ENCODE results near the gene HPSE2.

The HPSE2 gene

DNA sequence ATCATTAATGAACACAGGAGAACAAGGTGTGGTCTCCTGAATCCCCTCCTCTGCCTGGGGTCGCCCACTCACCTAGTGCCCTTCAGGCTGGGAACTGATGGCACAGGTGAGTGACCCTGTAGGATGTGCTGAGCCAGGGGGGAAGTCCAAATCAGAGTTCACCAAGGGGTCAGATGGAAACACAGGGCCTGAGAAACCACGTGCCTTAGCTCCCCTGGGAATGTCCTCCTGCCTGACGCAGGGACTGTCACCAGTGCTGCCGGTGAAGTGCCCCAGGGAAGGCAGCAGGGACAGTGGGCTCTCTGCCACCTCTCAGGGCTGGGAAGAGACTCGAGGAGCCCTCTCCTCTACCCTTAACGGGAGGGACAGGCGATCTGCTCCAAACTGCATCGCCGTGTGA, 814.9 kb downstream of the HPSE2 start:
- no peaks in the 10 kb centered on the region for H3K4me1 ChIP-seq
- H3K9me3 ChIP-seq (ENCODE audit: control insufficient read depth, low read length), result no peaks in the 10 kb centered on the region
- H3K27me3 ChIP-seq (ENCODE audit: control insufficient read depth, insufficient read depth, low read length), result no peaks in the 10 kb centered on the region
- no peak overlapping the region for H3K9ac ChIP-seq
- no peak overlapping the region for H3K4me3 ChIP-seq (ENCODE audit: low read depth, low read length)
- no peak overlapping the region for H3K27ac ChIP-seq
- no peak overlapping the region for H3K4me2 ChIP-seq (ENCODE audit: low read length)
- H3K36me3 ChIP-seq (ENCODE audit: control insufficient read depth, insufficient read depth, low read length), result no peaks in the 10 kb centered on the region
- H3K79me2 ChIP-seq, result no peaks in the 10 kb centered on the region
- no peak overlapping the region for H2AFZ ChIP-seq
- TF ChIP-seq, protein P1, sequence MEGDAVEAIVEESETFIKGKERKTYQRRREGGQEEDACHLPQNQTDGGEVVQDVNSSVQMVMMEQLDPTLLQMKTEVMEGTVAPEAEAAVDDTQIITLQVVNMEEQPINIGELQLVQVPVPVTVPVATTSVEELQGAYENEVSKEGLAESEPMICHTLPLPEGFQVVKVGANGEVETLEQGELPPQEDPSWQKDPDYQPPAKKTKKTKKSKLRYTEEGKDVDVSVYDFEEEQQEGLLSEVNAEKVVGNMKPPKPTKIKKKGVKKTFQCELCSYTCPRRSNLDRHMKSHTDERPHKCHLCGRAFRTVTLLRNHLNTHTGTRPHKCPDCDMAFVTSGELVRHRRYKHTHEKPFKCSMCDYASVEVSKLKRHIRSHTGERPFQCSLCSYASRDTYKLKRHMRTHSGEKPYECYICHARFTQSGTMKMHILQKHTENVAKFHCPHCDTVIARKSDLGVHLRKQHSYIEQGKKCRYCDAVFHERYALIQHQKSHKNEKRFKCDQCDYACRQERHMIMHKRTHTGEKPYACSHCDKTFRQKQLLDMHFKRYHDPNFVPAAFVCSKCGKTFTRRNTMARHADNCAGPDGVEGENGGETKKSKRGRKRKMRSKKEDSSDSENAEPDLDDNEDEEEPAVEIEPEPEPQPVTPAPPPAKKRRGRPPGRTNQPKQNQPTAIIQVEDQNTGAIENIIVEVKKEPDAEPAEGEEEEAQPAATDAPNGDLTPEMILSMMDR (IDR thresholded peaks at IDR 0.05), result no peak

DNA sequence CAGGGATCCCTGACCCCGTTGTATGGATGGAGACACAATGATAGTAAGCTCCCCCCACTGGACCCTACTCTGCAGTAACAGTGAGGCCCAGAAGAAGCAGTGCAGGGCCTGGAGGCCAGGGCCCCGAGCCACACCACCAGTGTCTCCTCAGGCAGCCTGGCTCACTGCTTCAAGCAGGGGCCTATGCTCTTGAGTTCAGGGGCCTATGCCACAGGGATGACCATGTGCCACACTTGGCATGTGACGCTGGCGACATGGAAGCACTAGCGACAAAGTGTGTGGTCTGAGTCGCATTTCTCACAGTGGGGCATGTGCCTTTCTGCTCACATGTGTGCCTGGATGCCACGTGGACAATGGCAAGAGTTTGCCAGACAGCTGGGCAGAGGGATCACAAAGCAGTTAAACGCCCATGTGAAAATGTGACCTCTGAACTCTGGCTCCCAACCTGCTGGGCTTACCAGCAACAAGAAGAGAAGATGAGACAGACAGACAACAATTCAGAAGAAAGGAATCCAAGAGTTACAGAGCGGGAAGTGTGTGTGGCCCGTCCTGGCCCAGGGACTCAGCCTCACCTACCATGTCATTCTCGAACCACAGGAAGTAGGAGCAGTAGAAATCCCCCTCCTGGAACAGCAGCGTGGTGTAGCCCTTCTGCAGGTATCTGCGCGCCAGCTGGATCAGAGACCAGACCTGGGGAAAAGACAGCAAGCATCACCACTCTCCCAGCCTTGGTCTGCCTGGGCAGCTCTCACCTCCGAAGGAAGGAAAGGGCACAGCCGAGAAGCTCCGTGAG, 816.0 kb downstream of the HPSE2 start:
- Histone ChIP-seq H3K36me3 (ENCODE audit: control insufficient read depth, insufficient read depth, low read length) (no peaks in the 10 kb centered on the region), H3K4me2 (ENCODE audit: low read length) (no peak overlapping the region), H3K4me3 (ENCODE audit: low read depth, low read length) (no peak overlapping the region), H3K27me3 (ENCODE audit: control insufficient read depth, insufficient read depth, low read length) (no peaks in the 10 kb centered on the region), H3K4me1 (peaks cover 6% of the 10 kb centered on the region), H3K27ac (no peak overlapping the region), H3K9me3 (ENCODE audit: control insufficient read depth, low read length) (no peaks in the 10 kb centered on the region), H3K79me2 (no peaks in the 10 kb centered on the region), H3K9ac (no peak overlapping the region), H2AFZ (no peak overlapping the region)
- TF ChIP-seq, protein P1 (IDR thresholded peaks at IDR 0.05), result no peak

DNA sequence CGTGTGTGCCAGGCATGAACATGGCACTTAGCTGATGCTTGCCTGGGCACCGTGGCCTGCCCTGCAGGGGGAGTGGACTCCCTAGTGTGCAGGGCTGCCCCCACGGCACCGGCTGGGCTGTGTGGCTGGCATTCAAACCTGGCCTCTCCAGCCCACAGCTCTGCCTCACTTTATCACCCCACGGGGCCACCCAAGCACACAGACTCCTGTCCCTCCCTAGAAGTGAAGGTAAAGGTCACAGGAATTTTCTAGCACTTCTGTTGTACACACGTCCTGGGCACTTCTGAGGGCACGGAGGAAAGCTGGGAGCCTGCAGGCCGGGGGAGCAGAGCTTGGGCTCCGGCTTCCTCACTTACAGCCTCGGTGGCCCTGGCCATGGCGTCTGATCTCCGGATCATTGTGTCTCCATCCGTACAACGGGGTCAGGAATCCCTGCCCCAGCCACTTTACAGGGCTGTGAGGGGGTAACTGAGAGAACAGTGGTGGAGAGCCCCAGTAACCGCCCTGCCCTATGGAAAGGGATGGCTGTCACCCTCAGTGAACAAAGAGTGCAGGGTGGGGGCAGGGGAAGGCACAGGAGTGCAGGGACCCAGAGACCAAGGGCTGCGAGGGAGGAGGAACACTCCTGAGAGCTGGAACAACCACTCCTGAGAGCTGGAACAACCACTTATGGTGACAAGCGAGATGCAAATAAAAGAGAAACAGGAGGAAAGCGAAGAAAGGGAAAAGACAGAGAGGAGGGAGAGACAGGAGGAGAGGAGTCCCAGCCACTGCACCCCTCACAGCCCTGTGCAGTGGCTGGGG, 816.8 kb downstream of the HPSE2 start:
- Histone ChIP-seq H3K9me3 (ENCODE audit: control insufficient read depth, low read length) (no peaks in the 10 kb centered on the region), H3K79me2 (no peaks in the 10 kb centered on the region), H2AFZ (no peak overlapping the region), H3K4me3 (ENCODE audit: low read depth, low read length) (no peak overlapping the region), H3K4me2 (ENCODE audit: low read length) (no peak overlapping the region), H3K27ac (no peak overlapping the region), H3K9ac (no peak overlapping the region), H3K27me3 (ENCODE audit: control insufficient read depth, insufficient read depth, low read length) (no peaks in the 10 kb centered on the region), H3K36me3 (ENCODE audit: control insufficient read depth, insufficient read depth, low read length) (no peaks in the 10 kb centered on the region), H3K4me1 (peaks cover 12% of the 10 kb centered on the region)
- TF ChIP-seq, protein P1 (IDR thresholded peaks at IDR 0.05), result no peak

DNA sequence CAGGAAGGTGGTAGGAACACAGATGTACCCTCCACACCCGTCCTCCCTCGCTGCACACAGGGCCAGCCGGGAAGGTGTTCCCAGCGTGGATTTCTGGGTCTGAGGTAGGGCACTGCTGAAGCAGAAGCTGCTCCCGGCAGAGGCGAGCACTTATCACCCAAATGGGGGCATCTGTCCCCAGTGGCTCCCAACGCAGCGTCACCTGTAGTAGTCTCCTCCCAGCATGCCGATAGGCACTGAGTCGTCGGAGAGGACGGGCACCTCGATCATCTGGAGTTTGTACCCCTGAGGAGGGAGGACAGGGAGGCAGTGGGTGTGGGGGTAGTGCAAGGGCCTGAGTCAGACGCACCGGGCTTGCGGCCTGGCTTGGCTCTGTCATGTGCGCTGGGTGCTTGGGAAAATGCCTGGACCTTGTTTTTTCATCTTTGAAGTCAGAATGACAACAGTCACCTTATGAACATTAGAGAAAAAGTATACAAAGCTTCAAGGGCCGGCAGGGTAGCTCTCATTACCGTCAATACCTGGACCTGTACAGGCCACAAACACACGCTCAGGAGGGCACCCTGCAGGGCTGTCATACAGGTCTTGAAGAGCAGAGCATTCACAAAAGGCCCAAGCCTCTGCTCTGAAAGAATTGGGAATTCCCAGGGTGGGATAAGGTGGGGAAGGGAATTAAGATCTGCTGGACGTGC, 817.5 kb downstream of the HPSE2 start:
- TF ChIP-seq, protein P1 (IDR thresholded peaks at IDR 0.05), result no peak
- Histone ChIP-seq H3K9ac (no peak overlapping the region), H3K79me2 (no peaks in the 10 kb centered on the region), H3K4me1 (peaks cover 12% of the 10 kb centered on the region), H3K4me2 (ENCODE audit: low read length) (no peak overlapping the region), H3K9me3 (ENCODE audit: control insufficient read depth, low read length) (no peaks in the 10 kb centered on the region), H3K27me3 (ENCODE audit: control insufficient read depth, insufficient read depth, low read length) (no peaks in the 10 kb centered on the region), H3K36me3 (ENCODE audit: control insufficient read depth, insufficient read depth, low read length) (no peaks in the 10 kb centered on the region), H3K4me3 (ENCODE audit: low read depth, low read length) (no peak overlapping the region), H2AFZ (no peak overlapping the region), H3K27ac (no peak overlapping the region)

Measured in parathyroid adenoma (tissue), 2 donors.